Measurements from ENCODE around the gene MID1IP1.

MID1IP1 gene, protein sequence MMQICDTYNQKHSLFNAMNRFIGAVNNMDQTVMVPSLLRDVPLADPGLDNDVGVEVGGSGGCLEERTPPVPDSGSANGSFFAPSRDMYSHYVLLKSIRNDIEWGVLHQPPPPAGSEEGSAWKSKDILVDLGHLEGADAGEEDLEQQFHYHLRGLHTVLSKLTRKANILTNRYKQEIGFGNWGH

DNA sequence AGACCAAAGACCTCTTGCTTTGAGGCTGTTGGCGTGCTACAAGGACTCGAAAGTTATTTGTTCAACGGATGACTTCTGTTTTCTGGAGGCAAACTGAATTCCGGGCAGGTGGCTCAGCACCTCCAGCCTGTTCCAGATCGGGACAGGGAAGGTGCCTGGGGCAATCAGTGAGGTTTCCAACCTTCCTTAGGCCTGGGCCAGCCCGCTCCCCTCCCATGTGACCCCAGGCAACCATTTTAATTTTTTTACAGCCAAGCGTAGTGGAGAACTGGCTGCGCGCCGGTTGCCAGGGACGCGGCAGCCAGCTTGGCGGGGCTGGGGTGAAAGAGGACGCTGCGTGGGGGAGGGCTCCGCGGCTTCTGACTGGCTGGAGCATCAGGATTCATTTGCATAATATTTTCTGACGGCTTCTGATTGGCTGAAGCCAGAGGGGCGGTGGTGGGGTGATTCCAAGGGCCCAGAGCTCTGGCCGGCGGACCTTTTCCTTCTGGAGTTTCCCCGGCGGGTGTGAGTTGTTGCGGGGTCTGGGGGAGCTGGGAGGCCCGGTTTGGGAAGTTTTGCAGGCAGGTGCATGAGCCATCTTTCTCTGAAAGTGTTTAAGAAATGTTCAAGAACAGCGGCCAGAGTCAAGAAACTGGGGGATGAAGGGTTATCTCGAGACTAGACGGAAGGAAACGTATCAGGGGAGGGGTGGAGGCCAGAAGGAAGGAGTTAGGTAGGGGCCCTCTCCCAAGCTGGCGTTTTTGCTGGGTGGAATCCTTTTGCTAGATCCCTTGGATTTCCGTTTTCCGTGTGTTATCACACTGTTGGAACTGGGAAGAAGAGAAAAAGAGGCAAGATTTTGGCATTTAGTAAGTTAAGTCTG, at the start of gene MID1IP1:
TSS of gene MID1IP1 (plus strand) at position 479 of the 865 bp plus-strand sequence. CDS start 3,488 bp downstream, outside the sequence.
- in situ Hi-C loops (cut with MboI; ENCODE audit: low pct_unique_long_range_greater_than_20kb, low sequenced_read_pairs), result loop anchor here (25.0 kb wide), 1 partner anchor 186 kb away; no protein-coding TSS in a partner anchor
- peak; percentile 98 for DNase-seq

DNA sequence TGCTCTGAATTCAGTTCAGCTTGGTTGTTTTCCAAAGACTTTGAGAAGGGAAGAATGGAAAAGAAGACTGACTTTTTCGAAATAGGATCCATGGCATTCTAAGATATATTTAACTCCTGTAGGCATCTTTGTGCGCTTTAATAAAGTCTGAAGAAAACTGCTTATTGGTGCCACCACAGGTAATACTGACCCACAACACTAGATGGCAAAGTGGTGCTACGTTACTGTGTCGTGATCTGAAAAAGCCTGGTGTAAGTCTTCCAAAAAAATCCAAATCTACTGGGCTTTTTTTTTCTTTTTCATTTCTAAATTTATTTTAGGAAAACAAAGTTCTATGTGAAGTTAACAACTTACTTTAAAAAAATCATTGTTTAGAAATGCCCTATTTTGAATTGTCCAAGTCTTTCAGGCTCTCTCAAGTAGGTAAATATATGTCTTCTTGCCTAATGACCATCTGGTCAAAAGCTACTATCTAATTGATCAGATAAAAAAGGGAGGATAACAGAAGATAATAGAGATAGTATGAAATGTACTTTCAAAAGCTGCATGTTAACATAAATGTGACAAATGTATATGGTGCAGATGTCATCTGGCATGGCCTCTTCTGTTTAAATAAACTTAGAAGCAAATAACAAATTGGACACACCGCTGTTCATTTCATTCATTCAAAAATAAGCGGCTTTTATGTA, 47.0 kb upstream of the MID1IP1 start:
- in situ Hi-C loops (cut with MboI; ENCODE audit: low pct_unique_long_range_greater_than_20kb, low sequenced_read_pairs), result no loop called here

DNA sequence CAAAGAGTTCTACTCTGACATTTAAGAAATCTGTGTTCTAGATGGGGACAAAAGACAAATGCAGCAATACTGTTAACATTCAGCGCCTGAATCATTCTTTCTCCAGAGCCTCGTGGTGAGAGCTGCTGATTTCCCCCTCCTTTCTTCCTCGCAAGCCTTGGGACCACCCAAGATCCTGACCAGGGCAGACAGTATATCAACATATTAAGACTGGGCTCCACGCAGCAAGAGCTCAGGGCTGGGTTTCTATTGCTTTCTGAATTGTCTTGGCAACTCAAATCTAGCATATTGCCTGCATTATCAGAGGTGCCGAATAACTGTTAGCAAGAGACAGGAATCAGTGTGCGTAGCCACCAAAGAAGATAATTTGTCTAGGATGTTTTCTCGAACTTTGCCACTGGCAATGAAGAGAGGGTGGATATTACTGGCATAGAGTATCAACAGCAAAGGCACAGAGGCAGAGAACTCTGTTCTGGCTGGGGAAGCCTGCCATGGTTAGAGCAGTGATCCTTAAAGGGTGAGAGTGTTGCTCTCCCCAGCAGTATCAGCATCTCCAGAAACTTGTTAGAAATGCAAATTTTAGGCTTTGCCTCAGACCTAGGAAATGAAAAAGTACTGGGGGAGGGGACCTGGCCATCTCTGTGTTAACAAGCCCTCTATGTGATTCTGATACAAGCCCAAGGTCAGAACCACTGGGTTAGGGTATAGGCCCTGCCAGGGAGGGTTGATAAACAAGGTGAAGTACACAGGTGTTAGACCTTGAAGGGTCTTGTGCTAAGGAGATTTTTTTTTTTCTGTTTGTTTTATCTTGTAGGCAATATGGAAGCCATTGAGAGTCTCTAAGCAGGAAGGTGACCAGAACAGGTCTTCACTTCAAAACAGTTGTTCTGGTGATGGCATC, 46.2 kb upstream of the MID1IP1 start:
- in situ Hi-C loops (cut with MboI; ENCODE audit: low pct_unique_long_range_greater_than_20kb, low sequenced_read_pairs), result no loop called here
- DNase-seq, result no peak

More for the DNA sequence above, 47.0 kb upstream of the MID1IP1 start:
- peak; percentile 73 for DNase-seq

DNA sequence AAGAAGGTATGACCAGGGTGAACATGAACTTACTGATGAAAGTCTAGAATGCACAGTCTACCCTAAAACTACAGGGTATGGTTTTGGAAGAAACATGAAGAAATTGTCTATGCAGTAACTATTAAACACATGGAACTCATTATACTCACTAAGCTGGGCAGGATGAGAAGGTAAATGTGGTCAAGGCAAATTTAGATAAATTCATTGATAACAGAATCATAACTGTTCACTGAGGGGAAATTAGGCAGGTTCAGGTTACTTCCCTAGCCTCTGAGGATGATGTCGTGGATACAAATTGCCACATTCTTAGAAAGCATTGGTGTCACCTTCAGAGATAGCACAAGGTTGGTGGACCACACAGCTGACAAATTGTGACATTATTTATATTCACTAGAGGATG, 40.4 kb upstream of the MID1IP1 start:
- in situ Hi-C loops (cut with MboI; ENCODE audit: low pct_unique_long_range_greater_than_20kb, low sequenced_read_pairs), result no loop called here
- DNase-seq, result no peak

DNA sequence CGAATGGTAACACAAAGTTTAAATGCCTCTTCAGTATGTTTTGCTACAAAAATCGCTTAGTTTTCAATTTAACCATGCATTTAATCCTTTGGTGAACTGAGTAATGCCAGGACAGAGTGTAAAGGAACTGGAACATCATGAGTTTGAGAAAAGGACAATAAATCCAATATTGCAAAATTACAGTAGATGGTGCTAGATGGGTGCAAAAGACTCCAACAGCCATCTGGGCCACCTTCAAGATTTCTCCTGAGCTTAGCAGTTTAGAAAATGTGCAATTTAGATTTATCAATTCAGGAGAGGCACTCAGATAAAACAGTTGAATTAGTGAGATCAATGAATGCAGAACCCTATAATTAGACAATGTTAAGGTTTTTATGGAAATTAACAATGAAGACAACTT, 33.2 kb upstream of the MID1IP1 start:
- in situ Hi-C loops (cut with MboI; ENCODE audit: low pct_unique_long_range_greater_than_20kb, low sequenced_read_pairs), result no loop called here
- DNase-seq, result peak; percentile 57

DNA sequence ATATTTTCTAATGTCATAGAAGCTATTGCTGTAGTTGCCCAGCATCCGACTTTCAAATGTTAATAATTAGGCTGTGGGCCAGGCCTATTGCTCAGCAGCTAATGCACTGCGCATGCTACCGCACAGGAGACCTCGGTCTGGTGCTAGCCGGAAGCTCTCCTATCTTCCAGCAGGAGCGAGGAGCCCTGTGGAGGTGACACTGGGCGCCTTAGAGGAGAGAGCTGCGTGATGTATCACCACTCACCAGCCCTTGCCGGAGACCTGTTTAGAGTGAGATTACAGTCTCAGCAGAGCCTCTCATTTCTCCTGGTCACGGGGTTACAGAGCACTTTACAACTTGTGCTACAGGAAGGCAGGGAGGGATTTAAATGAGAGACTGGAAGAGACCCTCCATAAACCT, 31.1 kb upstream of the MID1IP1 start:
- no peak for DNase-seq
- in situ Hi-C loops (cut with MboI; ENCODE audit: low pct_unique_long_range_greater_than_20kb, low sequenced_read_pairs), result no loop called here

DNA sequence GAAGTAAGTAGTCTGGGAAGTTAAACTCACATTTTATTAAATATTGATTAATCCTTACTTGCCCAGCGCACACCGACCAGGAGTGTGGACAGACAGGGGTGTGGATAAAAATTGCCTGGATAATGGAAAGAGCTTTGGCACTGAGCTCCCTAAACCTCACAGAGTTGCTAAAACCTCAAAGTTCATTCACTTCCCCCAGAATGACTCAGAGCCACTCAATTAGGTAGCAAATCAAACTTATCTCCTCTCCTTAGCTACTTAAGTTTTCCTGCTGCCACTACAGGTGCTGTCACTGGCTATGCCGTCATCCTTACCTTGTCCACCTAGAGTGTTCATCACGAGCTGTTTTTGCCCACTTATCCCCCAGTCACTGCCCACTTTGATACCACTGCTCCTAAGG, 27.0 kb upstream of the MID1IP1 start:
- in situ Hi-C loops (cut with MboI; ENCODE audit: low pct_unique_long_range_greater_than_20kb, low sequenced_read_pairs), result no loop called here
- DNase-seq, result no peak

DNA sequence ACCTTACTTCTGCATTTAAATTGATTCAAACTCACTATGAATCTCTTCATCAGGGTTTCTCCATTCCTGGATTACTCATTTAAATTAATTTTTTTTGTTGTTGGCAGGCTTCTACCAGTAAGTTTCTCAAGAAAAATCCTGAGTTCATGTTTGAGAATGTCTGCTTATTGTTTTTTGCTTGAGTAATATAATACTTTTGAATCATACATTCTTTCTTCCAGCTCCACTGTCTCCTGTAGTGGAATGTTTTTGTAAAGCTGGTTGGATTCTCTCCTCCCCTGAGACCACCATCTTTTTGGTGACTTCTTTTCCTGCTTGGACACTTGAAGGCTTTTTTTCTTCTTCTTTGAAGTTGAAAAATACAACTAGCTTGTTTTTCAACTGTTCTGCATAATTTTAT, 4.3 kb upstream of the MID1IP1 start:
- no peak for DNase-seq
- in situ Hi-C loops (cut with MboI; ENCODE audit: low pct_unique_long_range_greater_than_20kb, low sequenced_read_pairs), result no loop called here

DNA sequence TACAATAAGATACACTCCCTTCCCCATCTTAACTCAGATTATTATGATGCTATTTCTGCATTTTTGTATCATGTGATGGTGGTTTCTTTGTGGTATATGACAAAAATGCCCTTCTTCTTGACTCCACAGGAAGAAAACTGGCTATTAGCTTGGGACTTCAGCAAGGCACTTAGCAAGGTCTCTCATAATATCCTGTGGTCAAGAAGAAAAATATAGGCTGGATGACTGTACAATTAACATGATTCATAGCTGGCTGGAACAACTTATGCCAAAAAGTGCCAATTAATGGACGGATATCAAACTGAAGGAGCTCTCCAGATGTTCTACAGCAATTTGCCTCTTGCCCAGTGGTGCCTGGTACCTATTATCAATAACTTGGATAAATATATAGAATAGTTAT, 2.3 kb upstream of the MID1IP1 start:
- in situ Hi-C loops (cut with MboI; ENCODE audit: low pct_unique_long_range_greater_than_20kb, low sequenced_read_pairs), result no loop called here
- DNase-seq, result no peak

DNA sequence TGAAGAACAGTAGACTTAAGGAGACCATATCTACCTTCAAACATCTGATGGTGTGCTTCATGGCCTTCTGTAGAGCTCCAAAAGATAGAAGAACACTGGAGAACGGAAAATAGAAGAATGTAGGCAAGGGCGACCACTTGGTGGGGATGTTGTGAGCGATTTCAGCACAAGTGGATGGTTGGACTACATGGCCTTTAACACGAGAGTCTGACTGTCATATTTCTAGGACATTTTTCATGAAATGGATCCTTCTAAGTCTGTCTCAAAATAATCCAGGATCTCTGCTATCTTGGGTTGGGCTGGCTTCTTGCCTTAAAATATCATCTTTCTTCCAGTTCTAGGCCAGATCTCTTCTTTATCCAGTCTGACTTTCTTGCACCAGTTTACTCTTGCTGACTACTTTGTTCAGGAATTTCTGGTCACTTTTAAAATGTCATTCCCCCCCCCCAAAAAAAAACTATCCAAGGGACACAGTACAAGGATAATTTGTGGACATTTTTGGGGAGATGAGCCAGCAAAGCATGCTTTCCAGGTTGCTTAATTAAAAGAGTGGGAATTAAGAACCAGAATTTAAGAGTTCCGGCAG, 1.2 kb upstream of the MID1IP1 start:
- peak; percentile 74 for DNase-seq
- in situ Hi-C loops (cut with MboI; ENCODE audit: low pct_unique_long_range_greater_than_20kb, low sequenced_read_pairs), result loop anchor here (25.0 kb wide), 1 partner anchor 187 kb away; no protein-coding TSS in a partner anchor

DNA sequence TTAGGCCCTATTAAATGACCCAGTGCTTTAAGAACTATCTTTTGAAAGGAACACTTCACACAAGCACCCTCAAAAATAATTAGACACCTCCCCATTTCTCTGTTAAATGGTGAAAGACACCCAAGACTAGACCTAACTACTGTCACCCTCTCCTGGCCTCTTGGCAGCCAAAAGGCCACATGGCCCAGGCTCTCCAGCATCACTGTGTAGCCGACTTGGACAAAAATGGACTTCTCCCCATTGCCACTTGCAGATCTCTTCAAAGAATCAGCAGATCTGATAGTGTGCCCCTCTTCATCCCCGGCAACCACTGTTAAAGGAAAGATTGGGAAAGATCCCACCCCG, 2.0 kb downstream of the MID1IP1 start:
- in situ Hi-C loops (cut with MboI; ENCODE audit: low pct_unique_long_range_greater_than_20kb, low sequenced_read_pairs), result loop anchor here (25.0 kb wide), 1 partner anchor 184 kb away; no protein-coding TSS in a partner anchor
- no peak for DNase-seq

DNA sequence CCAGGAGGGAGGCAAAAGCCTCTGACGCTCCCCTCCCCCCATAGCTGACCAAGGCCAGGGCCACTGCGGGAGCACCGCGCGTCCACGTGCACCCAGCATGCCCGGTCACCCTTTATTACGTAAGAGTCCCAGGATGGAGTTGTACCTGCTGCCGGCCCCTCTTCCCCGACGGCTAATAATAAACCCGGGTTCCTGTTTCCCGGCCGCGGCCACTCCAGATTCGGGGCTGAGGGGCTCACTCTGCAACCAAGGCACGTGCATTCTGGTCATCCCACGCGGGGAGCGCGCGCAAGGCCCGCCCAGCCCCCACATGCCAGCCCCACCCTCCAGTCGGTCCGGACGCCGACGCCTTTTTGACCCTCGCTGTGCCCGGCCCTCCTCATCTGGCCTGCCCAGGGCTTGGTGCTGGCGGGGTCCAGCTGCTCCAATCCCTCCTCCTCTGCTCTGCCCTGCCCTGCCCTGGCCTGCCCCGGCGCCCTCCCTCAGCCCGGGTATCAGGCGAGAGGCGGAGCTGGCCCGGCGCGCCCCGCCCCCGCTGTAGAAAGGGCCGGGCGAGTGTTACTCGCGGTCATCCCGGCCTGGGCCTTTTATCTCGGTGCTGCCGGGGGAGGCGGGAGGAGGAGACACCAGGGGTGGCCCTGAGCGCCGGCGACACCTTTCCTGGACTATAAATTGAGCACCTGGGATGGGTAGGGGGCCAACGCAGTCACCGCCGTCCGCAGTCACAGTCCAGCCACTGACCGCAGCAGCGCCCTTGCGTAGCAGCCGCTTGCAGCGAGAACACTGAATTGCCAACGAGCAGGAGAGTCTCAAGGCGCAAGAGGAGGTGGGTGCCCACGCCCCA, 2.6 kb downstream of the MID1IP1 start:
- in situ Hi-C loops (cut with MboI; ENCODE audit: low pct_unique_long_range_greater_than_20kb, low sequenced_read_pairs), result loop anchor here (25.0 kb wide), 1 partner anchor 183 kb away; no protein-coding TSS in a partner anchor
- peak; percentile 93 for DNase-seq

DNA sequence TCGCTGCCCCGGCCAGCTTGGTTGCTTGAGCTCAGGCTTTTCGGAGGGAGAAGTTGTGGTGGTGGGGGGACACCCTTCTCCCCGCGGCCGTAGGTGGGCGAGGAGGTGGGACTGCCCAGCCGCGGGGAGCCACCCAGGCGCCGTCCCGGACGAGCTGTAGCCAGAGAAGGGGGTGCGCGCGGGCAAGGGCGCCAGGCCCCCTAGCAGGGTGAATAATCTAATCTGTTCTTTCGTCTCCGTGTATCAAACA, 3.1 kb downstream of the MID1IP1 start:
- no peak for DNase-seq
- in situ Hi-C loops (cut with MboI; ENCODE audit: low pct_unique_long_range_greater_than_20kb, low sequenced_read_pairs), result loop anchor here (25.0 kb wide), 1 partner anchor 183 kb away; no protein-coding TSS in a partner anchor

DNA sequence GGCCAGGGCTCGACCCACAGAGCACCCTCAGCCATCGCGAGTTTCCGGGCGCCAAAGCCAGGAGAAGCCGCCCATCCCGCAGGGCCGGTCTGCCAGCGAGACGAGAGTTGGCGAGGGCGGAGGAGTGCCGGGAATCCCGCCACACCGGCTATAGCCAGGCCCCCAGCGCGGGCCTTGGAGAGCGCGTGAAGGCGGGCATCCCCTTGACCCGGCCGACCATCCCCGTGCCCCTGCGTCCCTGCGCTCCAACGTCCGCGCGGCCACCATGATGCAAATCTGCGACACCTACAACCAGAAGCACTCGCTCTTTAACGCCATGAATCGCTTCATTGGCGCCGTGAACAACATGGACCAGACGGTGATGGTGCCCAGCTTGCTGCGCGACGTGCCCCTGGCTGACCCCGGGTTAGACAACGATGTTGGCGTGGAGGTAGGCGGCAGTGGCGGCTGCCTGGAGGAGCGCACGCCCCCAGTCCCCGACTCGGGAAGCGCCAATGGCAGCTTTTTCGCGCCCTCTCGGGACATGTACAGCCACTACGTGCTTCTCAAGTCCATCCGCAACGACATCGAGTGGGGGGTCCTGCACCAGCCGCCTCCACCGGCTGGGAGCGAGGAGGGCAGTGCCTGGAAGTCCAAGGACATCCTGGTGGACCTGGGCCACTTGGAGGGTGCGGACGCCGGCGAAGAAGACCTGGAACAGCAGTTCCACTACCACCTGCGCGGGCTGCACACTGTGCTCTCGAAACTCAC, 3.6 kb downstream of the MID1IP1 start:
- in situ Hi-C loops (cut with MboI; ENCODE audit: low pct_unique_long_range_greater_than_20kb, low sequenced_read_pairs), result loop anchor here (25.0 kb wide), 1 partner anchor 182 kb away; no protein-coding TSS in a partner anchor
- peak; percentile 34 for DNase-seq

DNA sequence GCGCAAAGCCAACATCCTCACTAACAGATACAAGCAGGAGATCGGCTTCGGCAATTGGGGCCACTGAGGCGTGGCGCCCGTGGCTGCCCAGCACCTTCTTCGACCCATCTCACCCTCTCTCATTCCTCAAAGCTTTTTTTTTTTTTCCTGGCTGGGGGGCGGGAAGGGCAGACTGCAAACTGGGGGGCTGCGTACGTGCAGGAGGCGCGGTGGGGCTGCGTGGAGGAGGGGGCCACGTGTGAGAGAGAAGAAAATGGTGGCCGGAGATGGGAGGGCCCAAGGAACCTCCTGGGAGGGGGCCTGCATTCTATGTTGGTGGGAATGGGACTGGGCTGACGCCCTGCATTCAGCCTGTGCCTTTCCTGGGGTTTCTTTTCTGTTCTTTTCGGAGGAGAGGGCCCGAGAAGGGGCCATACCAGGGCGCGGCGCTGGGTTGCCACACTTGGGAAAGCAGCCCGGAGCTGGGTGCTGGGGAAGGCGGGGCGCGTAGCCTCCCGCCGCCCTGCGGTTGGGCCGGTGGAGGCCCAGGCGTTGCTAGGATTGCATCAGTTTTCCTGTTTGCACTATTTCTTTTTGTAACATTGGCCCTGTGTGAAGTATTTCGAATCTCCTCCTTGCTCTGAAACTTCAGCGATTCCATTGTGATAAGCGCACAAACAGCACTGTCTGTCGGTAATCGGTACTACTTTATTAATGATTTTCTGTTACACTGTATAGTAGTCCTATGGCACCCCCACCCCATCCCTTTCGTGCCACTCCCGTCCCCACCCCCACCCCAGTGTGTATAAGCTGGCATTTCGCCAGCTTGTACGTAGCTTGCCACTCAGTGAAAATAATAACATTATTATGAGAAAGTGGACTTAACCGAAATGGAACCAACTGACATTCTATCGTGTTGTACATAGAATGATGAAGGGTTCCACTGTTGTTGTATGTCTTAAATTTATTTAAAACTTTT, 4.5 kb downstream of the MID1IP1 start:
- DNase-seq, result peak; percentile 93
- in situ Hi-C loops (cut with MboI; ENCODE audit: low pct_unique_long_range_greater_than_20kb, low sequenced_read_pairs), result loop anchor here (25.0 kb wide), 1 partner anchor 182 kb away; no protein-coding TSS in a partner anchor

Data from KBM-7 (cell line).